CD1c-positive myeloid dendritic cell (primary cell): ENCODE results near the gene GLYR1.
A peak's percentile ranks its signal among the peaks of the same experiment; 100 is the strongest.

ENCODE experiments used
- DNase-seq: peaks from one replicate; pipeline ENCODE4 v3.0.0-alpha.2; 2016; ENCODE audit errors: extremely low spot score

Gene GLYR1

DNA sequence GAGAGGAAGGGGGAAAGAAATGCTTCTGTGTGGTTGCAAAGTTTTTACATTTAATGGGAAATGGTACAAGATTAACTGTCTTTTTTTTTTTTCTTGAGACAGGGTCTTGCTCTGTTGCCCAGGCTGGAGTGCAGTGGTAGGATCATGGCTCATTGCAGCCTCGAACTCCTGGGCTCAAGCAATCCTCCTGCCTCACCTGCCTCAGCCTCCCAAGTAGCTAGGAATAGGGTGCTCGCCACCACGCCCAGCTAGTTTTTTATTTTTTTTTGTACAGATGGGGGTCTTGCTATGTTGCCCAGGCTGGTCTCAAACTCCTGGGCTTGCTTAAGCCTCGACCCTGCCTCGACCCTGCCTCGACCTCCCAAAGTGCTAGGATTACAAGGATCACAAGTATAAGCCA is 40.8 kb downstream of the GLYR1 start:
- no peak for DNase-seq

DNA sequence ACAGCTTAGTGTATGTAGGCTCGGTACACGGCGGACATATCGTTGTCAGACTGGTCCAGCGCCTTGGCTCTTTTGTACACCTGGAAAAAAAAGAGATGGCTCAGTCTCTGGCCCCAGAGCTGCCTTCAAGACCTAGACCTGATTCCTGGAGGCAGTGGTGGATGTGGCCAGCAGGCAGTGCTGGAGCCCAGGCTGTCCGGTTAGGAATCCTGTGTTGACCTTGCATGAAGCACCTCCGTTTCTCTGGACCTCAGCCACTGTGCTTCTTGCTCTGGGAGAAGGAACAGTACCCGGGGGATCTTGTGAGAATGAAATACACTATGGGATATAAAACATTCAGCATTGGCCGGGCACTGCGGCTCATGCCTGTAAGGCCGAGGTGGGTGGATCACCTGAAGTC is 41.9 kb downstream of the GLYR1 start:
- DNase-seq: no peak

DNA sequence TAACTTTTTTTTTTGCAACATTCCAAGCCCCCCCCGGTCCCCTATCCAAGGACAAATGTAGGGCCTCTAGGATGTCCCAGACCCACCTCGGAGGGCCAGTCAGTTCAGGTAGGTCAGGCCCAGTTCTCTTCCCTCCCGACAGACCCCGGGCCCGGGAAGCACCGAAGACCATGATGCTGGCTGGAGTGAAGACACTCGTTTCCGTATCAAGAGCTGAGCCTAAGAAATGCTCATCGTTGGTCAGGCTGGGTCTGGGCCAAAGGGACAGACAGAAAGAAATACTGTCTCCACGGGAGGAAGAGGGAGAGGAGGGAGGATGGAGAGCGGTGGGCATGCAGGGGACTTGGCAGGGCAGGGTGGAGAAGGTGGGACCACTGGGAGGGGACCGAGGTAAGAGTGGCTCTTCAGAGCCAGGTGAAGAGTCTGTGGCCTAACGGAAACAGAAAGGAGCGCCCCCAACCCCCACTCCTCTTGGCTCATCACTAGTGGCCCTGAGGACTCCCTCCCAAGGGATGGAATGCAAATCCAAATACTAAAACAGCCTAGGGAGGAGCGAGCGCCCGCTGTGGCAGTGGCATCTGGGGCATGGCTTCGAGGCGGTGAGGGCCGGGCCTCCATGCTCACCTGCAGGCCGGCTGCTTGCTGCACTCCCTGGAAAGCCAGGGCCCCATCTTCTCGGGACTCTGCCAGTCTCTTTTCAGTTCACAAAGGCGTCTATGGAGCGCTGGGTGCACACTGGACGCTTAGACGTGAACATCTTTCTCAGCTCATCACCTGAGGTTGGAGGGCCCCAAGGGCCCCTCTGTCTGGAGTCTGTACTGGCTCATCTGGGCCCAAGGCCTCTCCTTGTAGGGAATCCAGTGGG is 43.0 kb downstream of the GLYR1 start:
- DNase-seq: no peak

DNA sequence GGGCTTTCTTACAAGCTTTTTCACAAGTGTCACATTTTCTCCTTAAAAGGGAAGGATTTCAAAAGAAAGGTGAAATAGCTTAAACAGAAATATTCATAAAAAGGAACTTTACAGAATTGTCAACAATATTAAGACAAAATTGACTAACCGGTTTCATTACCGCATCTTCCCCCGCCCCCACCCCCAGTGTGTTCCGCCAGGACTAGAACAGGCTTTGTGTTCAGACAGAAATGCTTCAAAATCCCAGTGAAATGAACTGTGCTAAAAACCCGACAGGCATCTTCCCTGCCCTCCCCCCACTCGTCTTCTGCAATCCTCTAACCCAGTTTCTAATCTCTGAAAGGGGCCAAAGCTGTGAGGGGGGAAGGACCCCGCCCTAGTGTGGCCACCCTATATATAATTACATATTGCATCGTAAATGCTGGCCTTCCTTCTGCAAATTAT is 43.7 kb downstream of the GLYR1 start:
- DNase-seq: peak; percentile 86

DNA sequence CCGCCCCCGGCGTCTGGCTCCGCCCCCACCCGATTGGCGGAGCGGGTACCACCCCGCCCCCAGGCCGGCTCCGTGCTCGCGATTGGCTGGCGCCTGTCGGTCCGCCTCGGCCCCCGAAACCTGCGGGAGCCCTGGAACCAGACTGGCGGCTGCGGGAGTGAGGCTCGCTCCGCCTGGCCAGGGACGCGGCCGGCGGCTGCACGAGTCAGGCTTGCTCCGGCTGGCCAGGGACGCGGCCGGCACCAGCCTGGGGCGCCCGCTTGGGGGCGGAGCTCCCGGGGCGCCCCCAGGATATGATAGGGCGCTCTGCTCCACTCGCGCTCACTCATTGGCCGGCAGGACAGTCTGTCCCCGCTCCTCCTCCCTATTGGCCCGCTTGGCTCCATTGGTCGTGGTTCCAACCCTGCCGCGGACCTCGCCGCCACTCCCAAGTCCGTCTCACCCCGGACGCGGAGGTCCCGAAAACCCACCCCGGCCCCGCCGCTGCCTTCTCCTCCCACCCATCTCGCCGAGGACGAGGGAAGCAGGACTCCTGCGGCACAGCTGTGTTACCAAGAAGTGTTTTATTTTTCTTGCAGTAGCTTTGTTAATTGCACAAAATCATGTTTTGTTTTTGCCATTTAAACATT is 44.3 kb downstream of the GLYR1 start:
- peak; percentile 94 for DNase-seq

DNA sequence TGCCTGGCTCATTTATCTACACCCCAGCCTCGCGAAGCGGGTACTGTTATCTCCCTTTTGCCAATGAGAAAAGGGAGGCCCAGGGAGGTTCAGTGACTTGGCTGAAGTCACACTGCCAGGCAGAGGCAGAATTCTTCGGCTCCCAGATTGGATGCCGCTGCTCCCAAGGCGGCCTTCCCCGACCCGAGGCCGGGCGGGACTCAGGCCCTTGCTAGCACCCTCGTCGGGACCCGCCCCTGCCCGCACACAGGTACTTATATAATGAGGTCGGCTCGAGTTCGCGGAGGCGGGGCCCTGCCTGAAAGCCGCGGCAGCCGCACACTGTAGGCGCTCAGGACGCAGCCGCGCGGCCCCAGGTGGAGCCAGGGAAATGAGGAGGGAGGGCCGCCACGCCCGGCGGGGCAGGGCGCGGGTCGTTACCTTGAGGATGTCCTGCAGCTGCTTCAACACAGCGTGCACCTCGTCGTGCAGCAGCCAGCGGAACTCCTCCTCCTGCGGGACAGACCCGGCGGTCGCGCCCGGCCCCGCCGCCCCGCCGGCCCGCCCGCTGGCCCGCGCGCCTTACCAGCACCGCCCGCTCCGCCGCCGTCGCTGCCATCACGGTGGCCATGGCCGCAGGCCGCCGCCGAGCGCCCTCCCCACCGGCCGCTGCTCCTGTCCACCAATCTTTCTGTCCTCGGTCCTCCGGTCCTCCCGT is 45.0 kb downstream of the GLYR1 start, which contains the start of gene ROGDI:
Gene ROGDI (minus strand): TSS at position 672 of the 697 bp plus-strand sequence. CDS start 62 bp downstream, at position 610.
- peak; percentile 69 for DNase-seq

DNA sequence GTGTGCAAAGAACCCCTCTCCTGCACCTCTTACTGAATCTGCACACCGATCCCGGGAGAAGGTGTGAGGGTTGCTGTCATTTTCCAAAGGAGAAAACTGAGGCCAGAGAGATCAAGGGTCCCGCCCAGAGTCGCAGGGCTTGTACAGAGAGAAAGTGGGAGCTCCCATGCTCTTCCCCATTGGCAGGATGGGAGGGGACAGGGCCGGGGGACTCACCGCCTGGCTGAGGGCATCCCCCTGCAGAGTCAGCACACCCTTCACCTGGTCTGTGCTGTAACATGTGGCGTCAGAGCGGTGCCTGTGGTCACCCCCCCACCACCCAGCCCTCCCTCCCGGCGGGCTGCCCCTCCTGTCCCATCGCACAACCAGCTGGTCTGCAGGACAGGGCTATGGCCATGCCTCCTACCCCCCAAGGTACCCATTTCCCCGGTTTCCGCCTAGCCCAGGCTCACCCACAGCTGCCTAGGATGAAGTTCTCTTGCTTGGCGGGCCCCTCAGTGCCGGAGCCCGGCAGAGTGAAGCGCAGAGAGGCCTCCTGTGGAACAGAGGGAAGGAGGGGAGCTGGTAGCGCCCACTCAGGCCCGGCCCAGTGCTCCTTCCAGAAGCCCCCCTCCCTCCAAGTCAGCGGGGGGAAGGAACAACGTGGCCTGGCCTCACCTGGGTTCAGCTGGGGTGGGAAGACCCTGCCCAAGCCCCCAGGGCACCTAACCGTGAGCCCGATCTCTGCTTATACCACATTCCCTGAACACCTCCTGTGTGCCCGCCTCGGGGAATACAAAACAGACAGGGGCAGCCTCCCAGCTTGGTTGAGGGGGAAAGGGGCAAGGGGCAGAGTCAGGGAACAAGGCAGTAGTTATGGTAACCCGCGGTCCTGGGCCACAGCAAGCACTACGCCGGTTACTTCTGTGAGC is 45.8 kb downstream of the GLYR1 start:
- no peak for DNase-seq

DNA sequence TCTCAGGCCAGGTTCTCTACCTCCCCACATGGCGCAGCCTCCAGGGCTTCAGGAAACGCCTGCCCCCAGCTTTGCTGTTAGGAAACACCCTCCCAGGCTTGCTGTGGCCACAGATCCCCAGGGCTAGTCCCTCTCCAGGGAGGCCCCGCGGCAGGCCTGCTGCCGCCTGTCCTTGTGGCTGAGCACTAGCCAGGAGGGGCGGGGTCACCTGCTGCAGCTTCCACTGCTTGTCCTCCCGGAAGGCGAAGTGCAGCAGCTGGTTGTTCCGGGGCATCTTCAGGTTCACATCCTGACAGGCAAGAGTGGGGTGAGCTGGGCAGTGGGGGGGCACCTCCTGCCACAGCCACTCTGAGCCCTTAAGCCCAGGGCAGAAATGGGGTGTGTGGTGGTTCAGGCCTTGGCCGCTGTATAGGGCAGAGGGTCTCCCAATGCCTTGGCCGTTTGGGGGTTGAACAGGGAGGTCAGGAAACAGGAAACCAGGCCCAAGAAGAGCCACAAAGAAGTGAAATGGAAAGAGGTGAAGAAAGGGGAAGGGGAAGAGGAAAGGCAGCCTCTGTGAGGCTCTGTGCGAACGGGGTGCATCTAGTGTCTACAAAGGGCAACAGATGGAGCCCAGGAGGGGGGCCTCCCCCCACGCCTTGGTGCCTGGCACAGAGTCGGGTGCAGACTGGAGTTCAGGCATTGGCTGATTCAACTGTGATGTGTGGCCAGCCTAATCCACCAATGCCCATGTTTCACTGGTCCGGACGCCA is 46.6 kb downstream of the GLYR1 start:
- DNase-seq: peak; percentile 6

DNA sequence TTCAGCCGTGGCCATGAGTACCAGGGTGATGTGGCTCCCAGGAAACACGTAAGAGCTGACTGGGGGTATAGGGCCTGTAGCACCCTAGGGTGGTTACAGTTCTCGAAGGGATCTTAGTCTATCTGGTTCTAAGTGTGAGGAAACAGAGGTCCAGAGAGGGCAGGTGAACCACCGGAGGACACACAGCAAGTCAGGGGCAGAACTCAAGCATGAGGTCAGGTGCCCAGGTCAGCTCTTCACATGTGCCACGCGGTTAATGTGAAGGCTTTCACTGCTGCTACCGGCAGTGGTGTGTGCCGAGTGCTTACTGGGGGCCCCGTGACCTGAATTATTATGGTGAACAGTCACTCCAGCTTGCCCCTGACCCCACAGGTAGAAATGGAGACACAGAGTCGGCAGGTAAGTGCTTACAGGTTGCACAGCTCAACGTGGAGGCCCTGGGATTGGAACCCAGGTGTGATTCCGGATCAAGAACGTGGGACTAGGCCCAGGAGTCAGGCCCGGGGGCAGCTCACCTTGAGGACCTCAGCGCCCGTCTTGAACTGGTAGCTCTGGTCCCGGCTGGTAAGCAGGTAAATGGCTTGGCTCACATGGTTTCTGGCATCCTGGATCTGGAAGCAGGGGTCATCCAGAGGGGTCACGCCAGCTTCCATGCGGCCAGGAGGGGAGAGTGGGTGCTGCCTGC is 47.8 kb downstream of the GLYR1 start:
- DNase-seq: no peak

DNA sequence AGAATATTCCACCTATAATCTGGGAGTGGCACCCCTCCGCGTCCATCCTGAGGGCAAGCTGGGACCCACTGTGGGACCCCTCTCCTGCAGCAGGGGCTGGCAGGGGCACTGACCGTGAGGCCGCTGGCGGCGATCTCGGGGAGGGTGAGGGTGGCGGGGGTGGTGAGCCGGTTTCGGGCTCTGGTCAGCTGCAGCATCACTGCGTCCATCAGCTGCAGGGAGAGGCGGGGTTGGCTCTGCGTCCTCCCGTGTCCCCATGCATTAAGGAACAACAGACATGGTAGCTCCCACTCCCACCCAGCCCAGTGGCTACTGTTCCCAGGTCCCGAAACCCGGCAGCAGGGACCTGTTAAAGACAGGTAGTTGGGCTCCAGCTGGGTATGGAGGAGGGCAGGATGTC is 48.6 kb downstream of the GLYR1 start:
- no peak for DNase-seq

DNA sequence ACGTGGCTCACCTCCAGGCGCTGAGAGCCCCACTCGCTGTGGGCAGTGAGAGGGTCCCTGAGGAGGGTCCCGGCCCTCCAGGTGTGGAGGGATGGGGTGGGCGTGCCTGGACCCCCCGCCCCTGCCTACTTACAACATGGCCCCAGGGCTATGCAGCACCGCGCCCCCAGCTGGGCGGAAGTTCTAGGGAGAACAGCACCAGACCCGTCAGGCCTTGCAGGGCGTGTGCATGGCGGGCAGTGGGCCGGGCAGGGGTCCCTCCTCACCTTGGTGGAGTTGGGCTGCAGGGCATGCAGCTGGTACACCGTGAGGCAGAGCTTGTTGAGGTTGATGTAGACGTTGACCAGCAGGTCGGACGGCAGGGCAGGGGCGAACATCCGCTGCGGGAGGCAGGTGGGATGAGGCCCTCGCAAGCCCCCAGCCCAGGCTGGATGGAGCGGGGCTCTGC is 49.3 kb downstream of the GLYR1 start:
- no peak for DNase-seq

DNA sequence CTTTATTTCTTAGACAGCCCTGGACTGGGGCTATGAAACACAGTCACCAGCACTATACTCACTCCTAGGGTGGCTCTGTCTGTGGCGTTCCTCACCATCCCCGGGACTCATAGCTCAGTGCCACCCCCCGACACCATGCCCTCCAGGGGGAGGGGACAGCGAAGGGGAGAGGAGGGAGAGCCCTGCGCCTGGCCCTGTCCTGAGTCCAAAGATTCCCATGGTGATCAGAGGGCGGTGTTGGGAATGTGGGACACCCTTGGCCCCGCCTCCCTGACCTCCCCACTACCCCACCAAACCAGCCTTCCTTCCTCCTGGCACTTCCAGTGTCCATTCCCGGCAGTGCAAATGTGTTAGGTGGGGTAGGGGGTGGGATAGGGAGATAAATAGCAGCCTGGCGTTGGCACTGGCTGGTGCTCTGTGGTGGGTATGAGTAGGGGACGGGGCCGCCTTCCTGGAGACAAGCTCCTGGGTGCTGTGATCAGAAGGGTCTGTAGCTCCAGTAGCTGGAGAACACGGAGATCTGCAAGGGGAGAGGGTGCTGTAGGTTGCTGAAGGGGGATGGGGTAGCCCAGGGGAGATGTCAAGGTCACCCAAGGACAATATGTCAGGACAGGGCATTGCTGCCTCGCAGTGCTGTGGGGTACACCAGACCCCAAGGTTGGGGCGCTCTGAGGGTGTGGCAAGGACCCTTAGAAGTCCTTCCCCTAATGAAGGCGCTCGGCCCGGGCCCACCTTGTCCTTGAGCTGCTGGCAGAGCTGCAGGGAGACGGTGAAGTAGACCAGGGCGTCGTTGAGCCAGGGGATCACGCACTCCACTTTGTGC is 49.9 kb downstream of the GLYR1 start:
- DNase-seq: no peak

DNA sequence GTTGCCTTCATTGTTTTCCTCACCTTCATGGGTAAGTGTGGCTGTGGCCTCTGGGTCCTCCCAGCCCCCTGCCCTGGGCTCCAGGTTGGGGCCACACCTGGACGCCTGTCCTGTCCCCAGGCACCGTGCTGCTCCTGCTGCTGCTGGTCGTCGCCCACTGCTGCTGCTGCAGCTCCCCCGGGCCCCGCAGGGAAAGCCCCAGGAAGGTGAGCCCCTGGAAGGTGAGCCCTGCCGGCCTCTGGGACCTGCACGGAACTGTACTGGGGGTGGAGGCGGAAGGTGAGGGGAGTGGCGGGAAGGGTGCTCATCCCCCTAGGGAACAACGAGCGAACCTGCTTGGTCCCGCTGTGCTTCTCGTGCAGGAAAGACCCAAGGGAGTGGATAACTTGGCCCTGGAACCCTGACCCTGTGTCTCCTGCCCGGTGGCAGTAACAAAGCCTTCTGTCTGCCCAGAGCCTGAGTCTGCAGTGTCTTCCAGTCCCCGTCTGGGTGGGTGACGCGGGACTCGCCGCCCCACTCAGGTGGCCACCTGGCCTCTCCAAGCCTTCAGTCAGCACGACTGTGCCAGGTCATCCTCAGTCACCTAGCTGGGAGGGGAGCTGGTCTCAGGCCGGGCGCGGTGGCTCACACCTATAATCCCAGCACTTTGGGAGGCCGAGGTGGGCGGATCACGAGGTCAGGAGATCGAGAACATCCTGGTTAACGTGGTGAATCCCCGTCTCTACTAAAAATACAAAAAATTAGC is 51.1 kb downstream of the GLYR1 start:
- no peak for DNase-seq

DNA sequence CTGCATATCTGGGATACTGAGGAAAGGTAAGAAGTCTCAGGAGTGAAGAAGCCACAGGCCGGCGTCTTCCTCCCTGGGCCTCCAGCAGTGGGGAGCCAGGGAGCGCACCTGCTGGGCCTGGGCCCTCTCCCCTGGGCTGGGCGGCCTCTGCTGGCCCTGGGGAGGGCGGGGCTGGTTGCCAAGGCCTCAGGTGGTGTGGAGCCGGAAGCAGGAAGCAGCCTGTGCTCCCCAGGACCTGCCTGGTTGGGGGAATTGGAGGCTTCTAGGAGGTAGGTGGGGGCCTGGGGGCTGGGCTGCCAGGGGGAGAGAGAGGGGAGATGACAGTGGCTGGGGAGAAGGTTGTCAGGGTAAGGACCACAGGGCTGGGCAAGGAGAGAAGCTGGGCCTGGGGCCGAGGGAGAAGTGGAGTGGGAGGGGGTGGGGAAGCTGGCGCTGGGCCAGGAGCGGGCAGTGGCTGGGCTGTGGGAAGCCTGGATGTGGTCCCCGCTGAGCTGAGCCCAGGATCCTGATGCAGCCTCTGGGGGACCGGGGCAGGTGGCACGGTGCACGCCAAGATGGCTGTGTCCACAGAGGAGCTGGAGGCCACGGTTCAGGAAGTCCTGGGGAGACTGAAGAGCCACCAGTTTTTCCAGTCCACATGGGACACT is 51.8 kb downstream of the GLYR1 start, which contains the start of gene SMIM22:
Gene SMIM22 (plus strand): TSS at position 189 of the 647 bp plus-strand sequence. CDS start 366 bp downstream, at position 555.
- DNase-seq: no peak

DNA sequence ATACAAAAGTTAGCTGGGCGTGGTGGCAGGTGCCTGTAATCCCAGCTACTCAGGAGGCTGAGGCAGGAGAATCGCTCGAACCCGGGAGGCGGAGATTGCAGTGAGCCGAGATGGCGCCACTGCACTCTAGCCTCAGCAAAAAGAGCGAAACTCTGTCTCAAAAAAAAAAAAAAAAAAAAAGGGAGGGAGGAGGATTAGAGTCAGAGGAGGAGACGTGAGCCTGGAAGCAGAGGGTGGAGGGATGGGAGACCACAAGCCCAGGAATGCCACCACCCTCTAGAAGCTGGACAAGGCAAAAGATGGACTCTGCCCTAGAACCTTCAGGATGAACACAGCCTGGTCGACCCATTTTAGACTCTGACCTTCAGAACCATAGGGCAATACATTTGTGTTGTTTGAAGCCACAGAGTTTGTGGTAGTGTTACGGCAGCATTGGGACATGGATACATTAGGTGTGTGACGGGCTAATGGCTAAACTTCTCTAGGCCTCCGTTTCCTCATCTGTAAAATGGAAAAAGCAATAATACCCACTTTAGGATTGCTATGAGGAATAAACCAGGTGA is 54.1 kb downstream of the GLYR1 start:
- no peak for DNase-seq

DNA sequence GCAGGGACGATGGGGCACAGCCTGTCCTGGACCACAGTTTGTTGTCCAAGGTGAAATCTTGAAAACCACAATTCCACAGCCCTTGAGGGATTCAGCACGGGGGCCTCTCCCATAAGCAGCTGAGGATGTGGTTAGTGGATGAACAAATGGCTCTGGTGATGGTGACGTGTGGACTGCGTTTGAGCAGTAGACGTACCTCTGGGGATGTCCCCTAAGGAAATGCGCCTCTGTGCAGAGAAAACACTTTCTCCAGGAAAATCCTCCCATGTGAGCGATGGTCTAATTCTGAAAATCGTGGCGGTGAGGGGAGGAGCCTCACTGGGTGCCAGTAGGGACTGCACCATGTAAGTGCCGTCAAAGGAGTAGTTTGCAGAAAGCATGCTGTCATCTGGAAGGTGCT is 56.2 kb downstream of the GLYR1 start:
- DNase-seq: peak; percentile 25

DNA sequence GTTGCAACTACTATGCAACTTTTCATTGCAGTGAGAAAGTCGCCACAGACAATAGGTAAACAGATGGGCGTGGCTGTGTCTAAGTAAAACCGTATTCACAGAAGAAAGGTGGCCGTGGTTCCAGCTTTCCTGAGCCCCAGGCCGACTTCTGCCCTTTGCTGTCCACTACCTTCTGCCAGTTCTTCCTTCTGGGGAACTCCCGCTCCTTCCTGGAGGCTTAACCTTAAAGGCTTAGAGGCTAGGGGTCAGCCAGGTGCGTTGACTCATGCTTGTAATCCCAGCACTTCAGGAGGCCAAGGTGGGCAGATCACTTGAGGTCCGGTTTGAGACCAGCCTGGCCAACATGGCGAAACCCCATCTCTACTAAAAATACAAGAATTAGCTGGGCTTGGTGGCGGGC is 56.8 kb downstream of the GLYR1 start:
- DNase-seq: no peak
